ENCODE measurements around the gene CENPV.

Gene CENPV

DNA sequence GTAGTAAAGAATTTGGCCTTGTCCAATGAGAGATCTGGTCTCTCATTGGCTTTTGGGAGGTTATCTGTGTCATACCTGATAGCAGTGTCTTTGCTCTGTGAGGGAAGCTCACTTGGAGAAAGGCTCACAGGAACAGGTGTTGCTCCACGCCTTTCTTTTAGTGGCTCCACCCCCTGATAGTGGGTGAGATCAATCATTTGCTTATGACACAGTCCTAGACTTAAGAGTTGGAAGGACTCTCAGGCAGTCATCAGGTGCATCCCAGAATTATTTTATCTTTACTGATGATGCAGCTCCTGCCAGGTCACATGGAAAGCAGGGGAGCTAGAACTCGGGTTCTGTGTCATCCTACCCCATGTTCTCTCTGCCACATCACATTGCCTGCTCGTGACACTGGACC lies 59.3 kb downstream of the CENPV start:
- no peaks in the 10 kb centered on the region for H3K36me3 ChIP-seq (ENCODE audit: control insufficient read depth, low read length)
- no peak for TF ChIP-seq EZH2phosphoT487 (IDR thresholded peaks at IDR 0.05; ENCODE audit: borderline replicate concordance, low read length)
- TF ChIP-seq, protein P1, sequence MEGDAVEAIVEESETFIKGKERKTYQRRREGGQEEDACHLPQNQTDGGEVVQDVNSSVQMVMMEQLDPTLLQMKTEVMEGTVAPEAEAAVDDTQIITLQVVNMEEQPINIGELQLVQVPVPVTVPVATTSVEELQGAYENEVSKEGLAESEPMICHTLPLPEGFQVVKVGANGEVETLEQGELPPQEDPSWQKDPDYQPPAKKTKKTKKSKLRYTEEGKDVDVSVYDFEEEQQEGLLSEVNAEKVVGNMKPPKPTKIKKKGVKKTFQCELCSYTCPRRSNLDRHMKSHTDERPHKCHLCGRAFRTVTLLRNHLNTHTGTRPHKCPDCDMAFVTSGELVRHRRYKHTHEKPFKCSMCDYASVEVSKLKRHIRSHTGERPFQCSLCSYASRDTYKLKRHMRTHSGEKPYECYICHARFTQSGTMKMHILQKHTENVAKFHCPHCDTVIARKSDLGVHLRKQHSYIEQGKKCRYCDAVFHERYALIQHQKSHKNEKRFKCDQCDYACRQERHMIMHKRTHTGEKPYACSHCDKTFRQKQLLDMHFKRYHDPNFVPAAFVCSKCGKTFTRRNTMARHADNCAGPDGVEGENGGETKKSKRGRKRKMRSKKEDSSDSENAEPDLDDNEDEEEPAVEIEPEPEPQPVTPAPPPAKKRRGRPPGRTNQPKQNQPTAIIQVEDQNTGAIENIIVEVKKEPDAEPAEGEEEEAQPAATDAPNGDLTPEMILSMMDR (IDR thresholded peaks at IDR 0.05; ENCODE audit: low read depth, low read length, poor library complexity, severe bottlenecking) = no peak
- no peak overlapping the region for H3K4me2 ChIP-seq (ENCODE audit: low read length)
- no peaks in the 10 kb centered on the region for H3F3A ChIP-seq (ENCODE audit: control insufficient read depth, insufficient read depth)
- H3K9me3 ChIP-seq (ENCODE audit: control insufficient read depth, insufficient read depth, low read length) = no peaks in the 10 kb centered on the region
- H3K4me3 ChIP-seq (ENCODE audit: low read length) = no peak overlapping the region
- peaks cover 14% of the 10 kb centered on the region for H3K4me1 ChIP-seq (ENCODE audit: control insufficient read depth, low read length)
- H4K20me1 ChIP-seq (ENCODE audit: control insufficient read depth, insufficient read depth, low read depth, low read length) = no peaks in the 10 kb centered on the region
- H3K79me2 ChIP-seq (ENCODE audit: control insufficient read depth, low read length) = no peaks in the 10 kb centered on the region
- H3K9me2 ChIP-seq (replicated peaks; ENCODE audit: control insufficient read depth, low read length) = no peaks in the 10 kb centered on the region
- H3K27ac ChIP-seq (ENCODE audit: low read depth, low read length) = no peak overlapping the region
- H3K27me3 ChIP-seq (ENCODE audit: control insufficient read depth, low read length) = no peaks in the 10 kb centered on the region
